GM21367 (cell line): ENCODE results near the gene PRPF40B.
"Not testable (repeated sequence)": the region's sequence is repeated elsewhere in the genome, so short reads cannot be mapped to it uniquely, and the experiment has no call there.

Experiments
- ATAC-seq: cut with Tn5 transposase; IDR thresholded peaks from one replicate; pipeline ENCODE4 v1.9.1; 2021; ENCODE audit not compliant: unreplicated experiment

Gene PRPF40B

GRCh38 chr12:49609059-49609874 is 14.1 kb upstream of the PRPF40B start:
- ATAC-seq = no peak

GRCh38 chr12:49609875-49610154 is 13.5 kb upstream of the PRPF40B start:
- ATAC-seq = no peak

GRCh38 chr12:49610785-49611184 is 12.6 kb upstream of the PRPF40B start:
- ATAC-seq = not testable (repeated sequence)

- no peak for ATAC-seq
Observed at GRCh38 chr12:49612210-49612609, 11.2 kb upstream of the PRPF40B start.

GRCh38 chr12:49615725-49616124 is 7.6 kb upstream of the PRPF40B start:
- no peak for ATAC-seq

- ATAC-seq = no peak
Observed at GRCh38 chr12:49616533-49617219, 6.7 kb upstream of the PRPF40B start.

- no peak for ATAC-seq
Observed at GRCh38 chr12:49618576-49618975, 4.8 kb upstream of the PRPF40B start.

- no peak for ATAC-seq
Observed at GRCh38 chr12:49619286-49619685, 4.1 kb upstream of the PRPF40B start.

- ATAC-seq = no peak
Observed at GRCh38 chr12:49621651-49622500, 1.5 kb upstream of the PRPF40B start.

GRCh38 chr12:49622501-49623141 is 740 bp upstream of the PRPF40B start:
- ATAC-seq = peak; percentile 11

- no peak for ATAC-seq
Observed at GRCh38 chr12:49624921-49625577, 1.7 kb downstream of the PRPF40B start.

- no peak for ATAC-seq
Observed at GRCh38 chr12:49626169-49626835, 2.9 kb downstream of the PRPF40B start.

GRCh38 chr12:49626836-49627235 is 3.5 kb downstream of the PRPF40B start:
- no peak for ATAC-seq

- no peak for ATAC-seq
Observed at GRCh38 chr12:49627752-49628360, 4.5 kb downstream of the PRPF40B start.

- no peak for ATAC-seq
Observed at GRCh38 chr12:49631336-49631907, 8.1 kb downstream of the PRPF40B start.

- no peak for ATAC-seq
Observed at GRCh38 chr12:49632401-49632800, 9.0 kb downstream of the PRPF40B start.

- ATAC-seq = no peak
Observed at GRCh38 chr12:49632986-49633702, 9.8 kb downstream of the PRPF40B start.

- ATAC-seq = no peak
Observed at GRCh38 chr12:49633703-49634345, 10.5 kb downstream of the PRPF40B start.
